AG04450 (cell line): ENCODE results near the gene ARL6IP6. TPM values are rescaled to one million over a fixed set of nuclear protein-coding genes. Genes with fewer than 3 reads are reported as not detected.

Source experiments
- CTCF ChIA-PET: fragments of 300-600, 350-600 bp; formaldehyde crosslinking; extraction: SDS; loops from one replicate; lab custom pipeline; 2022; ENCODE audit warnings: antibody characterized with exemption, inconsistent platforms; lab: Charles Lee
- POLR2A ChIA-PET: fragments of 350-600 bp; formaldehyde crosslinking; extraction: SDS; loops from one replicate; lab custom pipeline; 2021; ENCODE audit warnings: antibody characterized with exemption, inconsistent platforms; lab: Yijun Ruan, JAX
- DNase-seq: peaks from one replicate; pipeline ENCODE4 v3.0.0-alpha.2; 2011; ENCODE audit warnings: low read depth, low spot score
- H3K27ac ChIP-seq: one replicate; pipeline ENCODE4 v1.5.1; 2012; ENCODE audit warnings: low read depth, low read length, control low read depth
- H3K27me3 ChIP-seq: one replicate; pipeline ENCODE4 v1.6.0; 2012; ENCODE audit warnings: low read length; ENCODE audit not compliant: control insufficient read depth, insufficient read depth
- H3K4me3 ChIP-seq: 2 replicates; pipeline ENCODE4 v1.5.1; 2011; ENCODE audit warnings: mild to moderate bottlenecking, low read depth, low read length, control low read depth
- H3K9me3 ChIP-seq: 2 replicates; pipeline ENCODE4 v1.5.1; 2012; ENCODE audit warnings: low read length; ENCODE audit not compliant: control insufficient read depth, insufficient read depth
- CTCF ChIP-seq: IDR thresholded peaks from 2 replicates; pipeline ENCODE4 v1.5.1; 2011; ENCODE audit warnings: low read depth, low read length, control low read depth, inconsistent platforms
- polyA plus RNA-seq: library from polyadenylated mRNA; depleted of rRNA; stranded (reverse); fragments of >200 nt; gene quantifications from 2 replicates; pipeline ENCODE4 v1.2.3, GENCODE V29; 2011

Gene ARL6IP6
- polyA plus RNA-seq, 1 experiment: 28.1 TPM

GRCh38 chr2:152710713-152711112 lies 7.7 kb upstream of the ARL6IP6 start:
- H3K9me3 ChIP-seq: no peaks in the 10 kb centered on the region
- POLR2A ChIA-PET: no interaction called here
- CTCF ChIA-PET: interaction anchor here (0.7 kb wide), 1 partner anchor 44 kb away, joined by 3 read pairs; no protein-coding TSS in a partner anchor
- DNase-seq: peak; percentile 24
- no peak for TF ChIP-seq CTCF
- no peak overlapping the region for H3K27ac ChIP-seq
- H3K27me3 ChIP-seq: no peaks in the 10 kb centered on the region
- H3K4me3 ChIP-seq: no peak overlapping the region

GRCh38 chr2:152715112-152715511 lies 3.3 kb upstream of the ARL6IP6 start:
- ChIA-PET CTCF (interaction anchor here (0.6 to 1.7 kb wide), 14 partner anchors 8 to 689 kb away, joined by 3 to 9 read pairs (median 4); no protein-coding TSS in a partner anchor), POLR2A (no interaction called here)
- no peak for TF ChIP-seq CTCF
- H3K27ac ChIP-seq: no peak overlapping the region
- H3K9me3 ChIP-seq: no peaks in the 10 kb centered on the region; the same call in 1 of the 2 replicates
- H3K4me3 ChIP-seq: no peak overlapping the region
- DNase-seq: no peak
- no peaks in the 10 kb centered on the region for H3K27me3 ChIP-seq

DNA sequence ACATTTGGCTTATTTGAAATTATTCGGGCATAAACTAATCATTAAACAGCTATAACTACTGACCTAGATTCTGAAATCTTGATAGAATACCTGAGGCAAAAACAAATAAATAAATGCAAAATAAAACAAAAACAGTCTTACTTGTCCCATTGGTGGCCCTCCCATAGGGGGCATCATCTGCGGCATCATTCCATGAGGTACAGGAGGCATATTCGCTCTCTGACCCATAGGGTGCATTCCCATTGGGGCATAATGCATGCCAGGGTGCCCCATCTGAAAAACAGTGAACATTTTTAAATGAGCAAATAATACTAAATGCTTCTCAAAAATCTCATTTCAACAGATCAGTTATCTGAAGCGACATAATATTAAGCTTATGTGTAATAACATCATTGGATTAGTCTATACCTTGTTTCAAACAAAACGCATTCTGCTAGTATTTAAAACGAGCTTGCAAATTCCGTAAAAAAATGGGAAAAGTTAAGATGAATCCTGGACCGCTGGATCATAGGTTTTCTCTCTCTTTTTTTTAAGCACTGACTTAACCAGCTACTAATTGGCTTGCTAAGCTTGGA lies 2.5 kb upstream of the ARL6IP6 start:
- H3K27ac ChIP-seq: no peak overlapping the region
- peak overlapping the region; percentile 76 for H3K4me3 ChIP-seq
- POLR2A ChIA-PET: interaction anchor here (1.1 kb wide), 1 partner anchor 8 kb away, joined by 4 read pairs; no protein-coding TSS in a partner anchor
- no peaks in the 10 kb centered on the region; the same call in 1 of the 2 replicates for H3K9me3 ChIP-seq
- TF ChIP-seq CTCF: peak; percentile 54
- H3K27me3 ChIP-seq: no peaks in the 10 kb centered on the region
- CTCF ChIA-PET: interaction anchor here (0.6 to 1.7 kb wide), 18 partner anchors 9 to 690 kb away, joined by 3 to 9 read pairs (median 4); no protein-coding TSS in a partner anchor
- DNase-seq: no peak

DNA sequence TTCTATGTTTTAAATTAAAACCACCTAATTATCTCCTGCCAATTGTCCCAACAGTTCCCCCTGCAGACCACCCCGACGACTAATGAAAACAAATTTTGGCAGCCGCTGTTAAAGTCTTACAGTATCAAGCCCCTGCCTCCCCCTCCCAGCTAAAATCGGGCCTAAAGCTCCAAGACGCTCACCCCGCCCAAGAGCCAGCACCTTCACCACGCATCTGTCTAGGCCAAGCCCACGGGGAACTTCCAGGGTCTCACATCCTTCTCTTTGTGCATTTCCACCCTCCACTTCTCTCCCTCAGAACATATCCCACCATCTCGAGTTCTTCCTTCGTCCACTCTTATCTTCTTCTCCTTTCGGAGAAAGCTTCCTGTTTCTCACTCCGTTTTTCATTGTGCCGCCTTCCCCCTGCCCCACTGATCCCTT lies 1.6 kb upstream of the ARL6IP6 start:
- CTCF ChIA-PET: interaction anchor here (0.7 to 1.5 kb wide), 5 partner anchors 11 to 691 kb away, joined by 3 to 7 read pairs (median 4); no protein-coding TSS in a partner anchor

More for the DNA sequence above, 1.6 kb upstream of the ARL6IP6 start:
- no peak for DNase-seq
- no peaks in the 10 kb centered on the region; the same call in 1 of the 2 replicates for H3K9me3 ChIP-seq
- H3K27me3 ChIP-seq: no peaks in the 10 kb centered on the region
- POLR2A ChIA-PET: interaction anchor here (0.5 to 1.2 kb wide), 9 partner anchors 9 to 736 kb away, joined by 3 to 16 read pairs (median 4); partner anchors contain the start of genes FMNL2 and STAM2
- TF ChIP-seq CTCF: no peak
- peak overlapping the region; percentile 80 for H3K27ac ChIP-seq
- peak overlapping the region; percentile 76 for H3K4me3 ChIP-seq
